Hematopoietic multipotent progenitor cell treated with erythropoietin and hydrocortisone succinate and interleukin-3 and kit ligand, for 15 days (in vitro differentiated cells): Measurements from ENCODE around the gene IQCE.
"Not testable (repeated sequence)": the region's sequence is repeated elsewhere in the genome, so short reads cannot be mapped to it uniquely, and the experiment has no call there.

ENCODE experiments used
- DNase-seq: peaks from one replicate; pipeline ENCODE4 v3.0.0-alpha.2; 2015; ENCODE audit warnings: low spot score

Gene IQCE

DNA sequence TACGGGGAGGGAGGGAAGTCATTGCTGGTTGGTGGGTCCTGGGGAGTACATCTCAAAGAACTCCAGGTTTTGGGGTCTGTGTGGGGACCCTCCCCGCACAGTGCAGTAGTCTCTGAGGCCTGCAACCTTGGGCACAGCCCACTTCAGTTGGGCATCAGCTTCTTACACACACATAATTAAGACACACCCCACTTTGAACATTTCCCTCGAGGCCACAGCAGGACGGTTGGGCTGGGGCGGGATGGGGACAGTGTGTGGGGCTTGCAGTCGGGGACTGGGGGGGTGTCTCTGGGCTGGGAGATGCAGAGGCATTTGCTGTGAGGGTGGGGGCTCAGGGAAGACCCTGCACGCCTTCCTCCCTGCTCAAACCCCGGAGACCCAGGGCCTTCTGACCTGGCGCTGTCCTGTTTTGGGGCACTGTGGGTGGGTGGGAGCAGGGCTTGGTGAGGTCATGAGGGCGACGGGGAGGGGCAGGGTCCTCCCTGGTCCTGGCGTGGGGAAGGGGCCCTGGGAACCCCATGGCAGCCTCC is 38.0 kb upstream of the IQCE start:
- DNase-seq = no peak

DNA sequence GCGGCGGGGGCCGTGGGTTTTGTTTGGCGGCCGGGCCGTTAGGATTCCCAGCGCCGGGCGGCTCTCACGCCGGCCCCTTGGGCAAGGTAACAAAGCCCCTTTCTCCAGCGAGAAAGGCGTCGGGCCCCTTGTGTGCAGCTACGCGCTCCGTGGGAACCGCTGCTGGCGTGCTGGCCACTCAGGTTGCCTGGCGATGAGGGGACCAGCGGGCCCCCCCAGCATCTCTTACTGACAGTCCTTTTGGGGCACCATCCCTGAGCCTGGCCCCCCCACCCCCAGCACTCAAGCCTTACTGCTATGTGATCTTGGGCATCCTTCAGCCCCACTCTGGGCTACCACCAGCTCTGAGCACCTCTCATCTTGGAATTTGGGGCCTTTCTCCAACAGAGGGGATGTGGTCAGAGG is 37.4 kb upstream of the IQCE start:
- no peak for DNase-seq

DNA sequence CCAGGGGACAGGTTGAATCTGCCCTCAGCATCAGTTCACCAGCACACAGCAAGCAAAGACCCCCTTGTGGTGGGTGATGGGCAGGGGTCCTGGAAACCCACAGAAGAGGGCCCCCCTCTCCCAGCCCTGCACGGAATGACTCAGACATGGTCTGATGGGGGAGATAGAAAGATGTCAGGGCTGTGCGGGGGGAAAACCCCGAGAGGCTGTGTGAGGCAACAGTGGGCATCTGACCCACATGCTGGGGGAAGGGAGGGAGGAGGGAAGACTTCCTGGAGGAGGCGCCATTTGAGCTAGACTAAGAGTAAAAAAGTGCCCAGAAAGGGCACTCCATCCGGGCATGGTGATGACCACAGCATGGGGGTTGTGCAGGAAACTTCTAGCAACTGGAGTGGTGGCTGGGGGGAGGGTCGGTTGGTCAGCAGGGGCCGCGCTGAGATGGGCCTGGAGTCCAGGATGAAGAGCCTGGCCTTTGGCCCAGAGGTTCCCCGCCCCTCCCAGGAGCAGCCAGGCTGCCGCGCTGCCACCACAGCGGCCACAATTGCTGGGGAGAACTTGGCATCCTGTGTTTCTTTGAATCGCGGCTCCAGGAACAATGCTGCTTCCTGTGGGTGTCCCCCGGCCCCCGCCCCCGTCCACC is 36.7 kb upstream of the IQCE start:
- DNase-seq = no peak

DNA sequence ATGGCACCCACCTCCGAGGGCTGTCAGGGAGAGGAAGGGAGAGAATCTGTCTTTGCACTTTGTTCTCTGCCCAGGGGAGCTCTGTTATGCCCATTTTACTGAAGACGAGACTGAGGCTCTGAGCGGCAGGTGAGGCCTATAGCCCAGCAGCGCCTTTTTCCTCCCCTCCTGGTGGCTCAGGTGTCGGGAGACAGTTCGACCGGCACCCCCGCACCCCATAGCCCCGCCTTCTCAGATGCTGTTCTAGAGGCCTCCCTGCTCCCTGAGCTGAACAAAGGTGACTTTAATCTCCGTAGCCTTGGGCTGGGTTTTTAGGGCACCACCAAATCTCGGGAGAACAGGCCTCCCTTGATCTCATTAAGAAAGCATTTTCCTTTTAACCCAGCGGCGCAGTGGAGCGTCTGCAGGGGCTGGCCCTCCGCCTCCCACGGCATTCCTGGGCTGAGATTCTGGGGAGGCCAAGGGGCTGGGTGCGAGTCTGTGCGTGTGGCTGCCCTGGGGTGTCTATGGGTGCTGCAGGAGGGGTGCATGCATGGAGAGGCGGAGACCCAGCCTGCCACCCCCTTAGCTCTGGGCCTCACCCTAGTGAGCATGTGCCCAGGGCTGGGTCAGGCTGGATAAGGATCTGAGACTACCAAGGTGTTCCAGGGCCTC is 35.9 kb upstream of the IQCE start:
- DNase-seq = no peak

DNA sequence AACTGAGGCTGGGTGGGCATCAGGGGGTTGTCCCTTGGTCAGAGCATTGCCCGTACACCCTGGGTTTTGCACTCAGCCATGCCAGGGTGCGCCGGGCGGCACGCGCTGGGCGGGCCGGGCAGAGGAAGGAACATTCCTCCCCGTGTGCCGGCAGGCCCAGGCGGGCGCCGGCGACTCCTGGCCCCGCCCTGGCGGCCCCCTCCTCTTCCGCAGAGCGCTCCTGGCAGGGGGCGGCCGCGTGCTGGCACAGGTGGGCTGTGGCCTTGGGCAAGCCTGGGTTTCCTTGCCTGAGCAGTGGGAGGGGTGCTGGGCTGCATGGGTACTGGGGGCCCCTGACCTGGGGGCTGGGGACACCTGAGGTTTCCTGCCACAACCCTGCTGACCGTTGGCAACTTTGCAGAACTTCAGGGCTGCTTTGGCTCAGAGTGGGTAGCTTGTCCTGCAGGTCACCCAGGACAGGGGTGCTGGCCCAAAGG is 35.3 kb upstream of the IQCE start:
- no peak for DNase-seq

DNA sequence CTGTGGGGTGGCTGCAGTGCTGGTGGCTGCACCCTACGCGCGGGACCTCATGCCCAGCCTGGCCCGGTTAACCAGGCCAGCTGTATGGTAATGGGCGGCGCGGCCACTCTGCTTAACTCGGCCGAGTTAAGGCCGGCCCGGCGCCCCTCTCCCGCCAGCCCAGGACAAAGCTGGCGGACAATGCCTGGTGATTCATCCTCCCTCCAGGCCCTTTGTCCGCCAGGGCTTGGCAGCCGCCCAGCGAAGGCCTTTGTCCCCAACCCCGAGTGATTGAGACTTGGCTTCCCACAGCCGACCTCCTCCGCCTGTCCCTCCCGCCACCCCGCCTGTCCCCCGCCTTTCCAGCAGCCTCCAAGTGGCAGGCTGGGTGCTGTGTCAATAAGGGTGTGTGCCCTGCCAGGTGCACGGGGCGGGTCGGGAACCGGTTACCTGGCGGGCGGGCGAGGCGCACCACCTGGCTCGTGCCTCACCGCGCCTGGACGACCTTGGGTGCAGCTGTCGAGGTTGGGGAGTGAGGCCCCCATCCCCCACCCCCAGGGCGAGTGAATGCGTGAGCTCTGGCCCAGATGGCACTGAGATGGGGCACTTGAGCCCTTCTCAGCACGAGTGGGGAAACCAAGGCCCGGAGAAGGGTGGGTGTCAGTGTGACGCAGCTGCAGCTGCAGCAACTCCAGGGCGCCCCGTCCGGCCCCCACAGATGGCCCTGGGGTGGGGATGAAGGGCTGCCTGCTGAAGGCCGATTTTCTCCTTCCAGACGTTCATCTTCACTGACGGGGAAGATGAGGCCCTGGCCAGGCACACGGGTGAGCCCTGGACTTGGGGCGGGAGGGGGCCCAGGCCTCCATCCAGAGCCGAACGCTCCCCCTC is 34.6 kb upstream of the IQCE start:
- no peak for DNase-seq

DNA sequence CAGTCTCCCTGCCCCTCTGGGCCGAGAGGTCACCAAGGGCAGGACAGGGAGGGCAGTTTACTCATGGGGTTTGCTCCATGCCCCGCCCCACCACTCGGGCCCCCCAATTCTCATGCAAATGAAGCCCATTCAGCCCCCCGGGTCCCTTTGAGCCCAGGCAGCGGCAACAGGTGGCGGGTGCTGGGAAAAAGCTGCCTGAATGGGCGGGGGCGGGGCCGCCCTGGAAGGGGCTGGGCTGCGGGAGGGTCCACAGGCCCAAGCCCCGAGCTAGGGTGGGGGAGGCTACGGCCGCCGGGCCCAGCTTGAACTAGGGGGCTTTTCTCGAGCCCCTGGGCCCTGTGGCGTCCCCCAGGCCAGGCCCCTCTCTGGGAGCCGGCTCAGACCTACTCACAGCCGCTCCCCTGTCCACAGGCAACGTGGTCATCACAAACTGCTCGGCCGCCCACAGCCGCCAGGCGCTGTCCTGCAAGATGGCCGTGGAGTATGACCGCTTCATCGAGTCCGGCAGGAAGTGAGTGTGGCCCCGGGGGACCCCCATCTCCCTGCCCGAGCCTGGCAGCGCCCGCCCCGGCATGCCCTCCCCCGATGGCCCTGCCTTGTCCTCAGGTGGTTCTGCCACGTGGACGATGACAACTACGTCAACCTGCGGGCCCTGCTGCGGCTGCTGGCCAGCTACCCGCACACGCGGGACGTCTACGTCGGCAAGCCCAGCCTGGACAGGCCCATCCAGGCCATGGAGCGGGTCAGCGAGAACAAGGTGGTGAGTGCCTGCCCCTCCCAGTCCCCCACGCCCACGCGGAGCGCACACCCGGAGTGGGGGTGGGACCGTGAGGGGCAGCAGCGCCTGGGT is 33.7 kb upstream of the IQCE start:
- DNase-seq = no peak

DNA sequence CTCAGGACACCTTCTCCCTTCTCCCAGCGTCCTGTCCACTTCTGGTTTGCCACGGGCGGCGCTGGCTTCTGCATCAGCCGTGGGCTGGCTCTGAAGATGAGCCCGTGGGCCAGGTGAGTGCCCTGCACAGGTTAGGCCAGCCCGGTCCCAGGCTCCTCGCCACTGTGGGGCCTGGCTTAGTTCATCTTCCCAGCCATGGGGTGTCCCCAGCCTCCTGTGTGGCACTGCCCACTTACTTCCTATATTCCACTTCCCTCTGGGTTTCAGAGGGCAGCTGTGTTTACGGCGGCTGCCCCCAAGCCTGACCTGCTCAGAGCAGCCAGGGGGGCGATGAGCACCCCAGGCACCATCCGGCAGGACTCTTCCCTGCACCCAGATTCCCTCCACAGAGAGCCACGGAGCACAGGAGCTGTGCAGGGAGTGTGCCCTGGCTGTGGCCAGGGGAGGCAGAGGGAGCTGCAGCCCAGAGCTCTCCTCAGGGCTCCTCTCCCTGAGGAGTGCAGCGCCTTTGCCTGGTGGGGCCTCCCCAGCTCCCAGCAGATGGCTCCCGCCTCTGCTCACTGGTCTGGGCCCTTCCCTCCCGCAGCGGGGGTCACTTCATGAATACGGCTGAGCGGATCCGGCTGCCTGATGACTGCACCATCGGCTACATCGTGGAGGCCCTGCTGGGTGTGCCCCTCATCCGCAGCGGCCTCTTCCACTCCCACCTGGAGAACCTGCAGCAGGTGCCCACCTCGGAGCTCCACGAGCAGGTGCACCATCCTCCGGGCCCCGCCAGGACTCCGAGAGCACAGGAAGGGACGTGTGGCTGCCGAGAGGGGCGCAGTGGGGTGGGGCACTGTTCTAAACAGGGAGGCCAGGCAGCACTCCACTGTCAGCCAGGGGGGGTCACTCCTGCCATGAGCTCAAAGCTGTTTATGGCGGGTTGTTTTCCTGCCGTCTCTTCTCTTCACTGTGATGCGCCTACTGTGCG is 32.8 kb upstream of the IQCE start:
- no peak for DNase-seq

DNA sequence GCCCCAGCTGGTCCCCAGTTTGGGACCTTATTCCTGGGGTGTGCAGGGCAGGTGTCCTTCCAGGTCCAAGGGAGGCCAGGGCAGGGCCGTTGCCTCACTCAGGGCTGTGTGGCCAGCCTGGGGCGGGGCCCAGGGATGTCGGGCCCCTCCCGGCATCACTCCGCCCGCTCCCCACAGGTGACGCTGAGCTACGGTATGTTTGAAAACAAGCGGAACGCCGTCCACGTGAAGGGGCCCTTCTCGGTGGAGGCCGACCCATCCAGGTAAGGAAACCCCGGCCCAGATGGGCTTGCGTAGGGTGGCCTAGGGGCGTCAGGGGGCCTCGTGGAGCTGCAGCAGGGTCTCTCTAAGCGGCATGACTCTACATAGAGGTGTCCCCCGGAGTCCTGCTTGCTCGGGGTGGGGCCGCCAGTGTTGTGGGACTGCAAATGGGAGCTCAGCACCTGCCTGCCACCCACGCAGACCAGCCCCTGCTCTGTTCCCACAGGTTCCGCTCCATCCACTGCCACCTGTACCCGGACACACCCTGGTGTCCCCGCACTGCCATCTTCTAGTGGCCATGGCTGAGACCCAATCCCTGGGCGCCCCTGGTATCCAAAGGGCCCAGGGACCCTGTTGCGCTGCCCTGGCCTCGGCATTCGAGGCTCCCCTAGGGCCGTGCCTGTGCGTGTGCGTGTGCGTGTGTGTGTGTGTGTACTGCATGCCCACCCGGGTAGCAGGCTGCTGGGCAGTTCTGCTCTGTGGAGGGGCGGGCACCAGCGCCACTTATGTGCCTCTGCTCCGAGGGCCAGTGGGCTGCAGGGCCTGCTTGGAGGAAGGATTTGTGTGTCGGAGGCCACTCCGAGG is 31.9 kb upstream of the IQCE start:
- DNase-seq = no peak

DNA sequence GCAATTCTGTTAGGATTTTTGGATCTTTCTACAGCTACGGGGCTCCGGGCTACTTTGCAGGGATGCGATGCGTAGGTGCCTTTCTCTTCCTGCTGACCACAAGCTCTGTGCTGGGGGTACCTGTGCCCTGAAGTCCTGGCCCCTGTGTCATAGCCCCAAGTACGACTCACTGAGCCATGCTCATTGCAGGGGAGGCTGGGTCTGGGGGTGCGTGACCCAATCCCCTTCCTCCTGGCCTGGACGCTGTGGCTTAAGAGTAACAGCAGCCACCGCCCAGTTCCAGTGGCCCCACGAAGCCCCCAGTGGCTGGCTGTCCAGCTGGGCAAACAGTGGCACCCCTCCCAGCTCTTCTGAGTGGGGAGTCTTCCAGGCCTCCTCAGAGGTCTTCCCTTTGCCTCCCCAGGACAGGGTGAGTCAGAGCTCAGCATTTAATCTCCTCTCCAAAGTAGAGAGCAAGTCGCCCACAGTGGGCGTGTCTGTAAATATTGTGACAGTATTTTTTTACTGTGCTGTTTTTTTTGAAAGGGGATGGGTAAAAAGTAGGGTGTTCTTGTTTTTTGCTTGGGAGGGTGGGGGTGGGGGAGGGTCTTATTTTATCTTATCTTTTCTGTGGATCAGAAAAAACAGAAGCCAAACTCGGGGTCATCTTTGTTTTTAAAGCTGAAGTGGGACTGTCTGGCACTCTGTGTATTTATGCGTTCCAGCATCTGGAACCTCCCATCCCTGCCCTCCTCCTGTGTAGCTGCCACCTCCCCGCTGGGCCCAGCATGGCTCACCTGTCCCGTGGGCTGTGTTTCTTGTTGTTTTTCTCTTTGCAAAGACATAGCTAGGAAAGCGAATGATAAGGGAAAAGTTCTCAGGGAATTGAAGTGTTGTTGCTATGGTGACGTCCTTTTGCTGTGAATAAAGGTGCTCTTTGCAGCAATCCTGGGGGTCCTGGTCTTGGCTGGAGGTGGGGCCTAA is 31.0 kb upstream of the IQCE start:
- no peak for DNase-seq

DNA sequence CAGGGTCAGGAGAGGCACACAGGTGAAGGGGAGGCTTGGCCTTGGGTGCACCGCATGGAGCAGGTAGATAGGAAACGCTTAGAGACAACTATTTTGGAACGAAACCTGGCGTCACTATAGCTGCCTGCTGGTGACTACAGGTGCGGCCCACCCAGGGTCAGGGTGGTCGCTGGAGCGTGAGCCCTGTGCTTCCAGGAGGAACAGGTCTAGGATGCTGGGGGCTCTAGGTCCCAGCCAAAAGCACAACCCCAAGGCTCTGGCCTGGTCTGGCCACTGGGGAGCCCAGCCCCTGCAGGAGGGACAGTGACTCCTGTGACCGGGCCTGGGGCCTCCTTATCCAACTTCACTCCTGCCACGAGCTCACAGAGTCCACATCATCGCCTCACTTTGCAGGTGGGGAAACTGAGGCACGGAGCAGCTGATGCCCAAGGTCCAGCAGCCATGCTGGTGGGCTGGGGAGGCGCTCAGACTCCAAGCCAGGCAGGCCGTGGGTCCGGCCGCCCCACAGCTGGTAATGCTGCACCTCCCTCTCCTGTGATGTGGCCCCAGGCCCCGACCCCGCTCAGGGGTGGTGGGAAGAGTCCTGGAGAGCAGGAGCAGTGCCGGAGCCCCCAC is 30.2 kb upstream of the IQCE start:
- DNase-seq = no peak

DNA sequence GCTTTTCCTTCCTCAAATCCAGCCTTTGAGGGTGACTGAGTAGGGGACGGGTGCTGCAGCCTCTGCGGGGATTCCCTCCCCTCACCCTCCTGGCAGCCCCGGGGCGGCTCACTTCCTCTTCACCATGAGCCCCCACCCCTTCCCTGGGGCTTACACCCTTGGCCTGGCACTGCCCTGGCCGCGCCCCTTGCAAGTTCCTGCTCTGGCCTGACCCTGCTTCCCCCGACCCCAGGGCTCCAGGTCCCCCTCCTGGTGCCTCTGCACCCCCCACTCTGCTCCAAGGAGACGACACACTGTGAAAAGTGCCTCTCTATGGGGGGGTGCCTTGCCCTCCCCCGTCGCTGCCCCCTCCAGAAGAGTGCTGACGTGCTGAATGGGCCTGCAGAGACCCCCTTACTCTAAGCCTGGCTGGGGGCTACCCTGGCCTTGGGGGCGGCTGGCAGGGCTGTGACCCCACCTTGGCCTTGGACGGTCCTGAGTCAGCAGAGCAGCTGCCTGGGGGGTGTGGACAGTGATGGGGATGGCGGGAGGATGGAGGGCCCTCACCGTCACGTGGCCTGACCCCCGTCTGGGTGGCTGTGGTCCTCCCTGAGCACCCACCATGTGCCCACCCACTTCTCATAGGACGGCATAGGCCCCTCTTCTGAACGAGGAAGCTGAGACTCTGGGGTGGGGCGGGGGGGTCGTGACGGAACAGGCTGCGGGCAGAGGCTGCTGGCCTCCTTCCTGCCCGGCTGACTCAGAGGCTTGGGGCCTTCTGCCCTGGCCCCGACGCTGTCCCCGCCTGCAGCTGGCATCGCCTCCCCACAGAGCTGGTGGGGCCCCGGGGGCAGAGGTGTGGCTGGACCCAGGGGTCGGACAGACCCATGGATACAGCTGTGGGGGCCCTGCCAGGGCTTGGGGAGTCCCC is 29.4 kb upstream of the IQCE start:
- DNase-seq = no peak

DNA sequence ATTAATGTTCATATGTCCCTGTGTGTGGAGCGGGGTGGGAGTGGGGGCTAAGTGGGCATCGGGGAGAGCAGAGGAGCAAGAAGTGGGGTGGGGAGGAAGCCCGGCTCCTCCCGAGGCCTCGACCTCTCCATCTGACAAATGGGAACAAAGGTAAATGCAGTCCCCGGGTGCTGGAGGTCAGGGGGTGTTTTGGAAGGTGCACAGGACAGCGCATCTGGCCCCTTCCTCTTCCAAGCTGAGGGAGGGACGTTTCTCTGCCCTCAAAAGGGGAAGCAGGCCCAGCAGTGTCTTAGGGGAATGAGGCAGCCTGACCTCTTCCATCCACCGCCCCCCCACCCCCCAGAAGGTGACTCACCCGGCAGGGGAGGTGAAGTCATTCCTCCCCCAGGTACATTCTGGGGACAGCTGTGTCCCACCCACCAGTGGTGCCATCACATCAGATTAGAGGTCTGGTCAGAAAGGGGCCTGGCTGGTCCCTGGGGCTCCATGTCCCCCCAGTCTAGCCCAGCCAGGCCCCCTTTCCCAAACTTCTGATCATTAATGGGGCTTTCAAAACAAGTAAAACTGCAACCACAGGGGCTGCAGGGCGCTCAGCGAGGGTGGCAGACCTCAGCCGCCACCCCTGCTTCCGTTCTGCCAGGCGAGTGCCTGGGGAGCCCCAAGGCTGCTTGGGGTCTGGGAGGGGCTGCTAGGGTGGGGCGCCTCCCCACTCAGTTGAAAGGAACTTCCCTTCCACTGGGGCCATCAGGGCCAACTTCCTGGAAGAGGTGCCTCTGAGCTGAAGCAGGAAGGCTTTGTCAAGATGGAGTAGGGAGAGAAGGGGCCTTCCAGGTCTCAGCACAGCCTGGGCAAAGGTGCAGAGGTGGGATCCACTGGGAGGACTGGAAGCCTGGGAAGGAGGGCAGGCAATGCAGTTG is 28.4 kb upstream of the IQCE start:
- DNase-seq = no peak

DNA sequence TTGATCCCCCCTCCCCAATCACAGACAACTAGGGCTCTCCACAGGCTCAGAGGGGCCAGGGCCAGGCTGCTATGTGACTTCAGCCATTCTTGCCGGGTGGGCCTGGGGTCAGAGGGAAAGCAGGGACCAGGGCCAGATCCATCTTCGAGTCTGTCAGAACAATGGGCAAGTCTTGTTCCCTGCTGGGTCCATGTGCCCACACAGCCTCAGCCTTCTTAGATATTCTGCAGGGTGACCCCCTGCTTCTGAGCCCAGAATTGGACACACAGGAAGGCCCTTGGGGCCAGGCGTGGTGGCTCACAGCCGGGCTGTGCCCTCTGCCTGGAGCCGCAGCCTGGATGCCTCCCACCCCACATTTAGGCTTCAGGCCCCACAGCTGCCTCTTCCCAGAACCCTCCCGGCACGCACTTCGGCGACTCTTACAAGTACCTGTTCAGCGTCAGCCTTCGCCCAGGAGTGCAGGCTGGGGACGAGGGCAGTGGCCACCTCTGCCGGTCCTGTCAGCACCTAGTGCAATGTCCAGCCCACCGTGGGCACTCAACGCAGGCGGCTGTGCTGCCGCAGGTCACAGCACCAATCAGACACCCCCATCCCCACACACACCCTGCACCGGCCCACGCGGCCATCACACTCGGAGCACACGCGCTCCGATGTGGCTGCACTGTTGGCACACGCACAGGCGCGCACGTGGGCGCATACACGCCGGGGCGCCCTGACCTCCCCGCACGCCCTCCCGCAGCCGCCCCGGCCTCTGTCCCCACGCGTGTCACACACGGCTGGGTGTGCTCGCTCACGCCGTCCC is 27.6 kb upstream of the IQCE start:
- DNase-seq = not testable (repeated sequence)

DNA sequence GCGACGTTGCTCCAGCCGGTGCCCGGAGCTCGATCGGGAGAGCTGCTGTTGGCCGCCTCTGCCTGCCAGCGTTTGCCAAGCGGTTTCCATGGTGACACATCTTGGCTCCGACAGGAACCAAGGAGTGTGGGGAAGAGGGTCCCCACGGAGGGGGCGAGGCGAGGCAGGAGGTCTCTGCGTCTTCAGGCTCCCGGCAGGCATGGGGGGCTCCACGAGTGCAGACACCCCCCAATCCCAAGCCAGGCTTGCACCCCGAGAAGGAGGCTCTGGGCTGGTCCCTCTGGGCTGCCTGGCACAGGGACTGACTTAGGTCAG is 27.0 kb upstream of the IQCE start:
- DNase-seq = not testable (repeated sequence)
